ENCODE results near the gene MIPOL1. TPM values are rescaled to one million over a fixed set of nuclear protein-coding genes. Genes with fewer than 3 reads are reported as not detected.

The MIPOL1 gene
- total and polyA plus RNA-seq, 2 donors (not counting 3 experiments of a cell fraction or from before 2014, with no cell fraction given), result 3.4 to 33.5 TPM

- intact Hi-C loops (cut with micrococcal nuclease) (no loop called here), dilution Hi-C loops (cut with MboI; ENCODE audit: extremely low pct_ligation_motif_present, low sequenced_read_pairs) (no loop called here)
- H3K27me3 ChIP-seq (ENCODE audit: control insufficient read depth in 2 of 2, insufficient read depth in 2 of 2, low read length in 2 of 2), result peaks cover 83 to 100% of the 10 kb centered on the region in 2 experiments
- no peaks in the 10 kb centered on the region for H3K9me1 ChIP-seq (replicated peaks; ENCODE audit: control insufficient read depth, extremely low read depth, insufficient read depth, low read length)
- H3K9ac ChIP-seq (replicated peaks; ENCODE audit: extremely low read depth, insufficient read depth, low read length), result no peak overlapping the region
- peaks cover 14% of the 10 kb centered on the region for H3K4me1 ChIP-seq (ENCODE audit: control insufficient read depth, extremely low read depth, insufficient read depth, low read length)
- FAIRE-seq, result no peak
- TF ChIP-seq FOS (IDR thresholded peaks at IDR 0.05; ENCODE audit: borderline replicate concordance, insufficient read depth, low read length), result no peak
- TF ChIP-seq EZH2 (IDR thresholded peaks at IDR 0.05; ENCODE audit: borderline replicate concordance, low read depth, low read length, severe bottlenecking), result peak; percentile 98
- no peak for DNase-seq (ENCODE audit: low read depth, low spot score)
- H3K36me3 ChIP-seq (ENCODE audit: control insufficient read depth in 2 of 2, extremely low read depth in 1 of 2, insufficient read depth in 2 of 2, low read length in 2 of 2), result no peaks in the 10 kb centered on the region
- no peaks in the 10 kb centered on the region for H3K79me2 ChIP-seq (ENCODE audit: control insufficient read depth, insufficient read depth, low read length)
- H3K4me2 ChIP-seq (ENCODE audit: insufficient read depth, low read length), result no peak overlapping the region
- no TSS peak for BruUV-seq (replicated peaks)
- CTCF ChIA-PET, result interaction anchor here (2.5 kb wide), 1 partner anchor 10 kb away, joined by 11 read pairs; no protein-coding TSS in a partner anchor
- POLR2A ChIA-PET, result no interaction called here
- H3K9me3 ChIP-seq (replicated peaks; ENCODE audit: control insufficient read depth, insufficient read depth, low read length), result no peaks in the 10 kb centered on the region
- no peak overlapping the region for H2AFZ ChIP-seq (ENCODE audit: low read depth, low read length)
- H3K27ac ChIP-seq (ENCODE audit: insufficient read depth, low read depth, low read length), result no peak overlapping the region
- peaks cover 6% of the 10 kb centered on the region for H4K20me1 ChIP-seq (replicated peaks; ENCODE audit: control insufficient read depth, extremely low read depth, insufficient read depth, low read length)
- no peak overlapping the region for H3K4me3 ChIP-seq (replicated peaks in 1 of 3; ENCODE audit: insufficient read depth in 1 of 3, low read depth in 1 of 3, low read length in 3 of 3)
Measured at GRCh38 chr14:37587881-37588666, 390.3 kb downstream of the MIPOL1 start.

DNA sequence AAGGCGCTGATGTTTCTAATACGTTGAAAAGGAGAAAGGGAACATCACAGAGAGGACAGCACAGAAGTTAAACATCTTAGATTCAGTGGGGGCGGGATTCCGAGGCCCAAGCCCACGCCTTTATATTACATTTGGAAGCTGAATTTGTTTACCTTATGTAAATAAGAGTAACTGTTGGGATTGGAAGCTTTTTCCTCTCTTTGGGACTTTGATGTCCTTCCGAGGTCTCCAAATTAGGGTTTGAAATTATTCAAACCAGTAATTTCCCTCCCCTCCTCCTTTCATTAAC, 390.9 kb downstream of the MIPOL1 start:
- Histone ChIP-seq H3K79me2 (ENCODE audit: control insufficient read depth, insufficient read depth, low read length) (no peaks in the 10 kb centered on the region), H4K20me1 (replicated peaks; ENCODE audit: control insufficient read depth, extremely low read depth, insufficient read depth, low read length) (peaks cover 6% of the 10 kb centered on the region), H3K9me3 (replicated peaks; ENCODE audit: control insufficient read depth, insufficient read depth, low read length) (no peaks in the 10 kb centered on the region), H3K9me1 (replicated peaks; ENCODE audit: control insufficient read depth, extremely low read depth, insufficient read depth, low read length) (no peaks in the 10 kb centered on the region), H3K4me2 (ENCODE audit: insufficient read depth, low read length) (no peak overlapping the region), H3K36me3 (ENCODE audit: control insufficient read depth in 2 of 2, extremely low read depth in 1 of 2, insufficient read depth in 2 of 2, low read length in 2 of 2) (no peaks in the 10 kb centered on the region), H3K4me3 (replicated peaks in 1 of 3; ENCODE audit: insufficient read depth in 1 of 3, low read depth in 1 of 3, low read length in 3 of 3) (no peak overlapping the region), H3K4me1 (ENCODE audit: control insufficient read depth, extremely low read depth, insufficient read depth, low read length) (peaks cover 10% of the 10 kb centered on the region), H2AFZ (ENCODE audit: low read depth, low read length) (no peak overlapping the region), H3K27me3 (ENCODE audit: control insufficient read depth in 2 of 2, insufficient read depth in 2 of 2, low read length in 2 of 2) (peaks cover 84 to 100% of the 10 kb centered on the region in 2 experiments), H3K27ac (ENCODE audit: insufficient read depth, low read depth, low read length) (no peak overlapping the region), H3K9ac (replicated peaks; ENCODE audit: extremely low read depth, insufficient read depth, low read length) (no peak overlapping the region)
- ChIA-PET POLR2A (no interaction called here), CTCF (interaction anchor here (2.5 kb wide), 1 partner anchor 9 kb away, joined by 11 read pairs; no protein-coding TSS in a partner anchor)
- no peak for DNase-seq (ENCODE audit: low read depth, low spot score)
- TF ChIP-seq FOS (IDR thresholded peaks at IDR 0.05; ENCODE audit: borderline replicate concordance, insufficient read depth, low read length), result no peak
- no peak for TF ChIP-seq MYC (IDR thresholded peaks at IDR 0.05; ENCODE audit: low read depth, low read length)
- no peak for TF ChIP-seq MAX (IDR thresholded peaks at IDR 0.05; ENCODE audit: insufficient read depth, insufficient read length)
- TF ChIP-seq EZH2 (IDR thresholded peaks at IDR 0.05; ENCODE audit: borderline replicate concordance, low read depth, low read length, severe bottlenecking), result peak; percentile 20
- dilution Hi-C loops (cut with MboI; ENCODE audit: extremely low pct_ligation_motif_present, low sequenced_read_pairs) (no loop called here), intact Hi-C loops (cut with micrococcal nuclease) (no loop called here)
- no TSS peak for BruUV-seq (replicated peaks)
- FAIRE-seq, result no peak
